ENCODE measurements around the gene ETFDH.
"Not testable (repeated sequence)": the region's sequence is repeated elsewhere in the genome, so short reads cannot be mapped to it uniquely, and the experiment has no call there.

Gene ETFDH

GRCh38 chr4:158671915-158672806 is at the start of gene ETFDH:
ETFDH (plus strand) TSS chr4:158672296; CDS start chr4:158672457, 161 bp downstream.
- peak; percentile 98 for DNase-seq (ENCODE audit: low spot score)

DNA sequence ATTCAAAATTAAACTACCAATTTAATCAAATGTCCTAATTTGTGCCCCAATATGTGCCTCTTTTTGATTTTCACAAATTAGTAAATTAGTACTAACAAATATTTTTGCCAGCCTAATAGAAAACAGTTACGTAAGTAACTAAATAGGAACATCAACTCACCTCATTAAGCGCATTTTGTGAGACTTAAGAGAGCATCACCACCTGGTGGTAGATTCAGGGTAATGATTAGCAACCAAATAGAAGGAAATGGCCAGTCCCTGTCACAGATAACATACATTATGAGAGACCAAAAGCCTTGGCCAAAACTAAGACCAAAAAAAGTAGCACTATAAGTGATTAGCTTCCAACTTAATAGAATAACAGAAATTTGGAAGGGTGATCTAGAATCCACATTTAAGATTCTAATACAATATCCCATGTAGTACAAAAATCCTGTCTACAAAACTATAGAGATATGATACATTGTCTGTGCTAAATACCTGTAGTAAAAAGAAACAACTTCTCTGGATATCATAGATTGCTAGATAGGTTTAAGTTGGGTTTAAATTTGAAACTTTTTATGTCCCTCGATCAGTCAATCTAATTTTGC is 47.1 kb upstream of the ETFDH start:
- peak; percentile 32 for DNase-seq (ENCODE audit: low spot score)

- no peak for DNase-seq (ENCODE audit: low spot score)
Measured at GRCh38 chr4:158625544-158625943, 46.6 kb upstream of the ETFDH start.

- DNase-seq (ENCODE audit: low spot score) = peak; percentile 13
Measured at GRCh38 chr4:158630893-158631292, 41.2 kb upstream of the ETFDH start.

DNA sequence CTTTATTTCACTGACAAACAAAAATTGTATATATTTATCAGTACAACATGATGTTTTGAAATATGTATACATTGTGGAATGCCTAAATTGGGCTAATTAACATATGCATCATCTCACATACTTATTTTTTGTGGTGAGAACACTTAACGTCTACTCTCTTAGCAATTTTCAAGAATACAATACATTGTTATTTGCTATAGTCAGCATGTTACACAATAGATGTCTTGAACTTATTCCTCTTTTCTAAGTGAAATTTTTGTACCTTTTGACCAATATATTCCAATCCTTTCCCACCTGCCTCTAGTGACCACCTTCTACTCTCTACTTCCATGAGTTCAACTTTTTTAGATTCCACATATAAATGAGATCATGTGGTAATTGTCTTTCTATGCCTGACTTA is 35.5 kb upstream of the ETFDH start:
- no peak for DNase-seq (ENCODE audit: low spot score)

GRCh38 chr4:158644356-158644755 is 27.7 kb upstream of the ETFDH start:
- DNase-seq (ENCODE audit: low spot score) = no peak

GRCh38 chr4:158644760-158645159 is 27.3 kb upstream of the ETFDH start:
- DNase-seq (ENCODE audit: low spot score) = peak; percentile 11

DNA sequence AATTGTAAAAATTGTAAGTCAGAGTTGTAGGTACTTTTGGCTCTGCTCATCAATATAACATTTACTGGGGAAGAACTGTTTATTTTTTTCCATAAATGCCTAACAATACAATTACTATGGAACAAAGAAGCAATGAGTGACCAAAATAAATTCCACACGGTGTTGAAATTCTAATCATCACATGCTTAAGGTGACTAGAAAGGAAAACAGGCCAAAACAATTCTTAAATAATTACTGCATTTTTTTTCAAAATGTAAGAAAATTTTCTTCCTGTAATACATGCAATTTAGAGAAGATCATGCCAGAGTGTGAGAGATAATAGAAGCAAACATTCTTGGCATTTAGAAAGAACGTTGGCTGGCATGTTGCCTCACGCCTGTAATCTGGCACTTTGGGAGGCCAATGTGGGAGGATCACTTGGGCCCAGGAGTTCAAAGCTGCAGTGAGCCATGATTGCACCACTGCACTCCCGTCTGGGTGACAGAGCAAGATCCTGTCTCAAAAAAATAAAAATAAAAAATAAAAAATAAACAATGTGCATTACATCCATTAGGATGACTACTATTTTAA is 22.9 kb upstream of the ETFDH start:
- DNase-seq (ENCODE audit: low spot score) = no peak

DNA sequence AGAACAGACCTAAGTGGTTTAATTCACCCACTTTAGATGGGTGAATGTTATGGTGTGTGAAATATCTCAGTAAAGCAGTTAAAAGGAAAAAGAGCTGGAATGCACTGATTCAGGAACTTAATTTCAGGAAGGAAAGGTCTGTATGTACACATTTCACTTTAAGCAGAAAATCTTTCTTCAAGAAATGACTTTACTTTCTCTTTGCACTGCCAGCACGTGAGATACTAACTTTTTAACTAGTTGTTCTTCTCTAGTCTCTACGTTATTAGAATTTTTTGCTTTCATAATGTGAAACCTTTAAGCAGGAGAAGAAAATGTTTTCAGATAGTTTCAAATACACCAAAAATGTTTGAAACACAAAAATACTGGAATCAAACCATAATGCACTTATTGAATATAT is 19.2 kb upstream of the ETFDH start:
- no peak for DNase-seq (ENCODE audit: low spot score)

DNA sequence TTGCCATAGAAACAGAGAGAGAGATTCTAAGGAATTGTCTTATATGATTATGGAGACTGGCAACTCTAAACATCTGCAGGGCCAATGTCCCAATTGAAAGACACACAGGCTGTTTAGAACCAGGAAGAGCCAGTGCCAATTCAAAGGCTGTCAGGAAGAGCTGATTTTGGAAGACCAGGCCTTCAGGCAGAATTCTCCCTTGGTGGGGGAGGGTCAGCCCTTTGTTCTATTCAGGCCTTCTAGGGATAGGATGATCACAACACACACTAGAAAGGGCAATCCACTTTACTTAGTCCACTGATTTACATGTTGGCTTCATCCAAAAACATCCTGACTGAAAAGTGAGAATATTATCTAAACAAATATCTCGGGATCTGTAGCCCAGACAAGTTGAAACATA is 15.7 kb upstream of the ETFDH start:
- DNase-seq (ENCODE audit: low spot score) = no peak

DNA sequence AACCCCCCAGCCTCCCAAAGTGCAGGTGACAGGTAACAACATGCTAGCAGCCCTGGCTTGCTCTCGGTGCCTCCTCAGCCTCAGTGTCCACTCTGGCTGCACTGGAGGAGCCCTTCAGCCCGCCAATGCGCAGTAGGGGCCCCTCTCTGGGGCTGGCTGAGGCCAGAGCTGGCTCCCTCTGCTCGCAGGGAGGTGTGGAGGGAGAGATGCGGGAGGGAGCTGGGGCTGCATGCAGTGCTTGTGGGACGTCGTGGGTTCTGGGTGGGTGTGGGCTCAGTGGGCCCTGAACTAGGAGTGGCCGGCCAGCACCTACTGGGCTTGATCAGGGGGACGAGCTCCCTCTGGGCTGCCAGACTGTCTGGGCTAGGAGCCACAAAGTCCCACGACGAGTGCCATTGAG is 14.8 kb upstream of the ETFDH start:
- DNase-seq (ENCODE audit: low spot score) = no peak

DNA sequence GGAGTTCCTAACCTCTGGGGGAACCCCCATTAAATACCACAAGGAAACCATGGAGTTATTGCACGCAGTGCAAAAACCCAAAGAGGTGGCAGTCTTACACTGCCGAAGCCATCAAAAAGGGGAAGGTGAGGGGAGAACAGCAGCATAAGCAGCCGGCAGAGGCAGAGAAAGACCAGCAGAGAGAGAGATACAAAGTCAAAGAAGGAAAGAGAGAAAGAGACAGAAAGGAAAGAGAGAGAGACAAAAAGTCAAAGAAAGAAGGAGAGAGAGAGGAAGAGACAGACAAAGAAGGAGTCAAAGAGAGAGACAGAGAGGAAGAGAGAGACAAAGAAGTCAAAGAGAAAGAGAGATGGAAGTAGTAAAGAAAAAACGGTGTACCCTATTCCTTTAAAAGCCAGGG is 8.8 kb upstream of the ETFDH start:
- not testable (repeated sequence) for DNase-seq (ENCODE audit: low spot score)

DNA sequence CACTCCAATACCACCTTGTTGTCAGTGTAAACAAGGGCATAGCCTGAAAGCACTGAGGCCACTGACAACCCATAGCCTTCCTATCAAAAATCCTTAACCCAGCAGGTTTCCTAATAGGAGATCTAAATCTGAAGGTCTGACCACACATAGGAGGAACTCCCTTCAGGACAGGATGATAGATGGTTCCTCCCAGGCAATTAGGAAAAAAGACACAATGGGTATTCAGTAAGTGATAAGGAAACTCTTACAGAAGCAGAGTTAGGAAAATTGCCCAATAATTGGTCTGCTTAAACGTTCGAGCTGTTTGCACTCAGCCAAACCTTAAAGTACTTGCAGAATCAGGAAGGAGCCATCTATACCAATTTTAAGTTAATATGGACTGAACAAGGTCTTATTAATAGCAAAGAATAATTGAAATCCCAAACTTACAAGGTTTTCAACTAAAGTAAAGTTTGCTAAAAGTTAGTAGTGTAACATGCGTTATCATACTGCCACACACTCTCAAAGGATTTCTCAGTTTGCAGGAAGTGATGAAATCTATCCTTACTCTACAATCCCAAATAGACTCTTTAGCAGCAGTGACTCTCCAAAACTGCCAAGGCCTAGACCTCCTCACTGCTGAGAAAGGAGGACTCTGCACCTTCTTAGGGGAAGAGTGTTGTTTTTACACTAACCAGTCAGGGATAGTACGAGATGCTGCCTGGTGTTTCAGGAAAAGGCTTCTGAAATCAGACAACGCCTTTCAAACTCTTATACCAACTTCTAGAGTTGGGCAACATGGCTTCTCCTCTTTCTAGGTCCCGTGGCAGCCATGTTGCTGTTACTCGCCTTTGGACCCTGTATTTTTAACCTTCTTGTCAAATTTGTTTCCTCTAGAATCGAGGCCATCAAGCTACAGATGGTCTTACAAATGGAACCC is 8.1 kb upstream of the ETFDH start:
- not testable (repeated sequence) for DNase-seq (ENCODE audit: low spot score)

- DNase-seq (ENCODE audit: low spot score) = no peak
Measured at GRCh38 chr4:158664806-158665205, 7.3 kb upstream of the ETFDH start.

DNA sequence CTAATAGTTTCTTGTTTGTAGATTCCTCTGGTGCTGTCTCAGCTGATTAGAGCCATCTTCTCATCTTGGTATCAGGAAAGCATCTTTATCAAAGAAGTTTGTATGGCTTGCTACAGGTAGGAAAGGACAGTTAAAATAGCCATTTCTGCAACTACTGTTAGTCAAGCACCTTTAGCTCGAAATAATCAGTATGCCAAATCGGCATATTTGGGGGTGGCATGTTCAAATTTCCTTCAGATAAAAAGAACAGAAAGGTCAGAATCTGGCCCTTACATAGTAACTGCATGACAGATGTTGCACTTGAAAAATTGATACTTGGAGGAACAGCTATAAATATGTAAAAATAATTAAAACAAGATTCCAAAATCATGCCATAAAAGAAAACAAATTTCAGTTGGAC is 5.2 kb upstream of the ETFDH start:
- DNase-seq (ENCODE audit: low spot score) = no peak

DNA sequence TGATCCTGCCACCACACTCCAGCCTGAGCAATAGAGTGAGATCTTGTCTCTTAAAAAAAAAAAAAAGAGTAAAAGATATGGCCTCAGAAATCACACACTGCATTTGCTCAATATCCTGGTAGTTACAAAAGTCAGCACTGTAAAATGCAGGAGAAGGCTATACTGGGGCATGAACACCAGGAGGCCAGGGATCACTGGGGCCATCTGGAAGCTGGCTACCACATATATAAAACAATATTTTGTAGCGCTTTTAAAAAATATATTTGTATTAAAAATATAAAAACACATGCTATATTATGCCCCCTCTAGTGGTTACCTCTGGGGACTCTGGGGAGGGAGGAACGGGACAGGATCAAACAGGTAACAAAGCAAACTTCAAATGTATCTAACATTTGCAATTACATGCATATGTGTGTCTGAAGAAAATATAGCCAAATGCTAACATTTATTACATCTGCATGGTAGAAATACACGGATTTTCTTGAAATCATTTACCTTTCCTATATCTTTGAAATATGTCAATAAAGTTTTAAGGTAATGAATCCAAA is 4.4 kb upstream of the ETFDH start:
- peak; percentile 38 for DNase-seq (ENCODE audit: low spot score)

GRCh38 chr4:158669310-158669709 is 2.8 kb upstream of the ETFDH start:
- no peak for DNase-seq (ENCODE audit: low spot score)

DNA sequence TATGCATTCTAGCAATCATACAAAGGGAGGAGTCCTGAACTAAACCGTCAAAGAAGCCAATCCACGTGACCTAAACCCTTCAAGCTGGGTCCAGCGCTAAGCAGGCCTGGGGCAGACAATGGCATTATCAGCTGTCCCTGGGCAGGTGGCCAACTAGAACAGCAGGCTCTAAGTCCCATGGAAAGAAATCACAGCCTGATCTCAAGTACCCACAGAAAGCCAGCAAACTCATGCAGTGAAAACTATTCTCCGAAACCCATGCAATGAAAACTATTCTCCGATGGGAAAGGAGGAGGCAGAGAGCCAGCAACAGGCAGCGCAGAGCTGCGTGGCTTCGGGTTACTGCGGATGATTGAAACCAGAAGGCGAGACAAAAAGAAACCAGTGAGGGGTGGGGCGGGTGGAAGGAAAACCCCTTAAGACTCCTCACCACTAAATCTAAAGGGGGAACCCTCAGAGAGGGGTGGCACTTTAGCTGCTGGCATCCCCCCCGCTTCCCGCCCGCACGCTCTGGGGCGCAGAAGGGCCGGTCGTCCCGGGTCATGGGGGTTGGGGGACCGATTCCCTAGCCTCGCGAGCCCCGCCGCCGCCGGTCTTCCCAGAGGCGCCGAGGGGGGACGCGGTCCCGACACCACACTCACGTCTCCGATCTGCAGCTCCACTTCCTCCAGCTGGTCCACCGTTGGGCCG is 976 bp upstream of the ETFDH start:
- peak; percentile 64 for DNase-seq (ENCODE audit: low spot score)

- no peak for DNase-seq (ENCODE audit: low spot score)
Measured at GRCh38 chr4:158671665-158671914, 506 bp upstream of the ETFDH start, which contains the start of gene C4orf46. C4orf46 (minus strand) TSS chr4:158671887; CDS start chr4:158671801, 86 bp downstream.

GRCh38 chr4:158673633-158674032 is 1.5 kb downstream of the ETFDH start:
- DNase-seq (ENCODE audit: low spot score) = no peak

DNA sequence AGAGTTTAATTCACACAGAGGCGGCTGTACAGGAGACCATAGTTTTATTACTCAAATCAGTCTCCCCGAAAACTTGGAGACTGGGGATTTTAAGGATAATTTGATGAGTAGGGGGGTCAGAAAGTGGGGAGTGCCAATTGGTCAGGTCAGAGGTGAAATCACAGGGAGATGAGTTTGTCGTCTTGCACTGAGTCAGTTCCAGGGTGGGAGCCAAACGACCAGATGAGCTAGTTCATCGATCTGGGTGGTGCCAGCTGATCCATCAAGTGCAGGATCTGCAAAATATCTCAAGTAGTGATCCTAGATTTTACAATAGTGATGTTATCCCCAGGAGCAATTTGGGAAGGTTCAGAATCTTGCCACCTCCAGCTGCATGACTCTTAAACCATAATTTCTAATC is 4.0 kb downstream of the ETFDH start:
- no peak for DNase-seq (ENCODE audit: low spot score)
